SK-N-MC (cell line): ENCODE results near the gene OLFML3.

ENCODE experiments used
- EZH2 ChIP-seq: fragments of 200-600 bp; sonication (generic); IDR thresholded peaks from one replicate; pipeline ENCODE4 v1.6.1; 2017; ENCODE audit warnings: antibody characterized with exemption
- POLR2AphosphoS5 ChIP-seq: IDR thresholded peaks from 2 replicates; pipeline ENCODE4 v1.6.1; 2012; ENCODE audit warnings: mild to moderate bottlenecking, low read depth, low read length, borderline replicate concordance

DNA sequence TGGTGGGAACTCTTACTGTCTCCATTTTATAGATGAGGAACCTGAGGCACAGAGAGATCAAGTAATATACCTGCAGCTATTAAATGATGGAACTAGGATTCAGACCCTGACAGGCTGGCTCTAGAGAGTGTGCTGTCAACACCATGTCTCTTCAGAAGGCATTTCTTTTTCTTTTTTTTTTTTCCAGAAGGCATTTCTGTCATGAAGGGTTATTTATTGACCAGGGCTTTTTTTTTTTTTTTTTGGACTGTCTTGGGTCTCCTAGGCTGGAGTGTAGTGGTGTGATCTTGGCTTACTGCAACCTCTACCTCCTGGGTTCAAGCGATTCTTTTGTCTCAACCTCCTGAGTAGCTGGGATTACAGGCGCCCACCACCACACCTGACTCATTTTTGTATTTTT is 27.6 kb upstream of the OLFML3 start:
- TF ChIP-seq EZH2 (no peak), POLR2AphosphoS5 (no peak)
